Calu3 (cell line): ENCODE results near the gene CLNK. TPM values are rescaled to one million over a fixed set of nuclear protein-coding genes. Genes with fewer than 3 reads are reported as not detected.
"Not testable (repeated sequence)": the region's sequence is repeated elsewhere in the genome, so short reads cannot be mapped to it uniquely, and the experiment has no call there.

Source experiments
- BruUV-seq: library from RNA; stranded (reverse); fragments of 400-500 nt; replicated peaks from 2 replicates; lab custom pipeline; 2021; lab: Mats Ljungman, UMichigan
- CTCF ChIA-PET: fragments of 300-600 bp; sonication (Branson Sonifier 250); formaldehyde crosslinking; loops from one replicate; lab custom pipeline; 2022; ENCODE audit warnings: antibody characterized with exemption; lab: Charles Lee
- DNase-seq: peaks from one replicate; pipeline ENCODE4 v3.0.0; 2022
- H3K27ac Mint-ChIP-seq: one replicate; pipeline ENCODE4 v1.8.0; 2022; ENCODE audit warnings: mixed read lengths; ENCODE audit not compliant: unreplicated experiment
- H3K27me3 Mint-ChIP-seq: one replicate; pipeline ENCODE4 v1.8.0; 2022; ENCODE audit warnings: mixed read lengths; ENCODE audit not compliant: unreplicated experiment
- H3K36me3 Mint-ChIP-seq: one replicate; pipeline ENCODE4 v1.8.0; 2022; ENCODE audit warnings: mild to moderate bottlenecking, moderate library complexity, mixed read lengths; ENCODE audit not compliant: insufficient read depth, unreplicated experiment
- H3K4me1 Mint-ChIP-seq: one replicate; pipeline ENCODE4 v1.8.0; 2022; ENCODE audit warnings: mild to moderate bottlenecking, low read depth, mixed read lengths; ENCODE audit not compliant: unreplicated experiment
- H3K4me3 Mint-ChIP-seq: one replicate; pipeline ENCODE4 v1.8.0; 2022; ENCODE audit warnings: mild to moderate bottlenecking, low read depth, moderate library complexity, mixed read lengths; ENCODE audit not compliant: unreplicated experiment
- H3K9me3 Mint-ChIP-seq: one replicate; pipeline ENCODE4 v1.8.0; 2022; ENCODE audit warnings: low read depth, mixed read lengths; ENCODE audit not compliant: unreplicated experiment
- CTCF ChIP-seq: fragments of 200-600 bp; IDR thresholded peaks from one replicate; pipeline ENCODE4 v1.8.0; 2022; ENCODE audit warnings: antibody characterized with exemption; ENCODE audit not compliant: unreplicated experiment
- intact Hi-C: fragments of 100-400 bp; cut with micrococcal nuclease; formaldehyde crosslinking; loops from one replicate; pipeline ENCODE4 v1.10.0; 2022; ENCODE audit not compliant: unreplicated experiment
- total RNA-seq: library from RNA; stranded (reverse); gene quantifications from 2 replicates; pipeline ENCODE4 v1.2.3, GENCODE V29; 2022

CLNK gene
- total RNA-seq, 1 experiment from 2014 or later, result not detected

- H3K4me1 Mint-ChIP-seq, result no peaks in the 10 kb centered on the region
- H3K36me3 Mint-ChIP-seq, result no peaks in the 10 kb centered on the region
- CTCF ChIA-PET, result interaction anchor here (0.6 kb wide), 1 partner anchor 378 kb away, joined by 3 read pairs; no protein-coding TSS in a partner anchor
- no peak overlapping the region for H3K27ac Mint-ChIP-seq
- intact Hi-C loops, result no loop called here
- no peak for DNase-seq
- no TSS peak for BruUV-seq
- TF ChIP-seq CTCF, result no peak
- H3K27me3 Mint-ChIP-seq, result peaks cover 36% of the 10 kb centered on the region
- H3K9me3 Mint-ChIP-seq, result no peaks in the 10 kb centered on the region
- H3K4me3 Mint-ChIP-seq, result no peak overlapping the region
Observed at GRCh38 chr4:10576236-10576635, 108.3 kb downstream of the CLNK start.

- Mint-ChIP-seq H3K27ac (no peak overlapping the region), H3K4me3 (no peak overlapping the region), H3K27me3 (peaks cover 36% of the 10 kb centered on the region), H3K36me3 (no peaks in the 10 kb centered on the region), H3K9me3 (no peaks in the 10 kb centered on the region), H3K4me1 (no peaks in the 10 kb centered on the region)
- DNase-seq, result no peak
- no peak for TF ChIP-seq CTCF
- CTCF ChIA-PET, result no interaction called here
- no TSS peak for BruUV-seq
- intact Hi-C loops, result no loop called here
Observed at GRCh38 chr4:10575414-10575813, 109.2 kb downstream of the CLNK start.

- peaks cover 36% of the 10 kb centered on the region for H3K27me3 Mint-ChIP-seq
- BruUV-seq, H3K27ac Mint-ChIP-seq, H3K4me1 Mint-ChIP-seq, DNase-seq, CTCF ChIA-PET, H3K4me3 Mint-ChIP-seq, H3K9me3 Mint-ChIP-seq, H3K36me3 Mint-ChIP-seq, intact Hi-C loops: not testable (repeated sequence)
Observed at GRCh38 chr4:10574553-10574952, 110.0 kb downstream of the CLNK start.

- H3K9me3 Mint-ChIP-seq, result no peaks in the 10 kb centered on the region
- no peak for TF ChIP-seq CTCF
- no peaks in the 10 kb centered on the region for H3K4me1 Mint-ChIP-seq
- BruUV-seq, result no TSS peak
- no peak overlapping the region for H3K27ac Mint-ChIP-seq
- intact Hi-C loops, result no loop called here
- CTCF ChIA-PET, result no interaction called here
- H3K4me3 Mint-ChIP-seq, result no peak overlapping the region
- DNase-seq, result no peak
- no peaks in the 10 kb centered on the region for H3K36me3 Mint-ChIP-seq
- peaks cover 36% of the 10 kb centered on the region for H3K27me3 Mint-ChIP-seq
Observed at GRCh38 chr4:10571909-10572308, 112.7 kb downstream of the CLNK start.

GRCh38 chr4:10569491-10569890, 115.1 kb downstream of the CLNK start:
- H3K4me1 Mint-ChIP-seq, result no peaks in the 10 kb centered on the region
- intact Hi-C loops, result no loop called here
- TF ChIP-seq CTCF, result no peak
- H3K9me3 Mint-ChIP-seq, result no peaks in the 10 kb centered on the region
- CTCF ChIA-PET, result no interaction called here
- no peak for DNase-seq
- peaks cover 15% of the 10 kb centered on the region for H3K27me3 Mint-ChIP-seq
- no peak overlapping the region for H3K27ac Mint-ChIP-seq
- H3K4me3 Mint-ChIP-seq, result no peak overlapping the region
- no peaks in the 10 kb centered on the region for H3K36me3 Mint-ChIP-seq
- no TSS peak for BruUV-seq
